NOMO-1 (cell line): ENCODE data around the gene FAM240A.
"Not testable (repeated sequence)": the region's sequence is repeated elsewhere in the genome, so short reads cannot be mapped to it uniquely, and the experiment has no call there.

Experiments
- DNase-seq, 2 experiments: peaks; one replicate each; lab custom pipeline; 2025; ENCODE audit not compliant: unreplicated experiment in 2 of 2; lab: John Stamatoyannopoulos, UW

The FAM240A gene

GRCh38 chr3:46586738-46587246 lies 25.5 kb upstream of the FAM240A start:
- DNase-seq = no peak

- not testable (repeated sequence) for DNase-seq
Observed at GRCh38 chr3:46587268-46587667, 25.1 kb upstream of the FAM240A start.

GRCh38 chr3:46593274-46593862 lies 19.0 kb upstream of the FAM240A start:
- no peak for DNase-seq

- DNase-seq = no peak
Observed at GRCh38 chr3:46593979-46594378, 18.3 kb upstream of the FAM240A start.

- DNase-seq = no peak
Observed at GRCh38 chr3:46594723-46595122, 17.6 kb upstream of the FAM240A start.

GRCh38 chr3:46595819-46596314 lies 16.5 kb upstream of the FAM240A start:
- no peak for DNase-seq

- DNase-seq = no peak
Observed at GRCh38 chr3:46599590-46599989, 12.7 kb upstream of the FAM240A start.

GRCh38 chr3:46603446-46604046 lies 8.8 kb upstream of the FAM240A start:
- no peak for DNase-seq

- DNase-seq = peak in 1 of 2 experiments; percentile 9
Observed at GRCh38 chr3:46604127-46604526, 8.2 kb upstream of the FAM240A start.

- DNase-seq = no peak
Observed at GRCh38 chr3:46607603-46608028, 4.7 kb upstream of the FAM240A start.

- no peak for DNase-seq
Observed at GRCh38 chr3:46609212-46609721, 3.1 kb upstream of the FAM240A start.

- DNase-seq = no peak
Observed at GRCh38 chr3:46609944-46610722, 2.2 kb upstream of the FAM240A start.

GRCh38 chr3:46613313-46614005 lies 1.1 kb downstream of the FAM240A start:
- DNase-seq = no peak

- no peak for DNase-seq
Observed at GRCh38 chr3:46614431-46614830, 2.1 kb downstream of the FAM240A start.

GRCh38 chr3:46615050-46615775 lies 2.9 kb downstream of the FAM240A start:
- DNase-seq = no peak

- no peak for DNase-seq
Observed at GRCh38 chr3:46615976-46616375, 3.7 kb downstream of the FAM240A start.

GRCh38 chr3:46617941-46618340 lies 5.6 kb downstream of the FAM240A start:
- DNase-seq = no peak

GRCh38 chr3:46619845-46620778 lies 7.8 kb downstream of the FAM240A start:
- DNase-seq = no peak

GRCh38 chr3:46624533-46624932 lies 12.2 kb downstream of the FAM240A start:
- no peak for DNase-seq
